CD4-positive, alpha-beta memory T cell (primary cell): ENCODE measurements around the gene AMBP. TPM values are rescaled to one million over a fixed set of nuclear protein-coding genes. Genes with fewer than 3 reads are reported as not detected.

Source experiments
- CTCF ChIA-PET: fragments of 350-600 bp; sonication (Branson Sonifier 250); formaldehyde crosslinking; loops from one replicate; lab custom pipeline; 2021; ENCODE audit warnings: inconsistent platforms; ENCODE audit not compliant: partially characterized antibody; lab: Charles Lee
- POLR2A ChIA-PET: fragments of 350-600 bp; sonication (Branson Sonifier 250); formaldehyde crosslinking; loops from one replicate; lab custom pipeline; 2021; ENCODE audit not compliant: partially characterized antibody; lab: Charles Lee
- DNase-seq, 5 donors: peaks; one replicate each; pipeline versions ENCODE4 v3.0.0 to v3.0.0-alpha.2; 2020 to 2022; ENCODE audit warnings: mixed read lengths in 1 of 5
- H3K27ac ChIP-seq: one replicate; pipeline ENCODE4 v1.7.0; 2013; ENCODE audit warnings: low read depth, low read length
- H3K27me3 ChIP-seq: 2 replicates; pipeline ENCODE4 v1.7.0; 2013; ENCODE audit warnings: mild to moderate bottlenecking, low read length, moderate library complexity; ENCODE audit not compliant: insufficient read depth
- H3K36me3 ChIP-seq: 2 replicates; pipeline ENCODE4 v1.7.0; 2013; ENCODE audit warnings: mild to moderate bottlenecking, low read length, moderate library complexity; ENCODE audit not compliant: insufficient read depth
- H3K4me1 ChIP-seq: 2 replicates; pipeline ENCODE4 v1.7.0; 2013; ENCODE audit warnings: mild to moderate bottlenecking, low read length, moderate library complexity; ENCODE audit not compliant: insufficient read depth
- H3K4me3 ChIP-seq, 2 donors: one replicate each; pipeline ENCODE4 v1.7.0; 2013; ENCODE audit warnings: low read length in 2 of 2, mild to moderate bottlenecking in 1 of 2
- H3K9me3 ChIP-seq, 2 donors: one replicate each; pipeline ENCODE4 v1.7.0; 2013; ENCODE audit warnings: low read length in 2 of 2, control low read depth in 1 of 2; ENCODE audit not compliant: control insufficient read depth in 1 of 2
- H3K27ac Mint-ChIP-seq, 7 donors: one replicate each; pipeline ENCODE4 v1.8.0; 2020 to 2021; ENCODE audit warnings: mixed read lengths in 7 of 7, mild to moderate bottlenecking in 6 of 7, inconsistent platforms in 3 of 7, moderate library complexity in 3 of 7
- H3K27me3 Mint-ChIP-seq, 2 donors: one replicate each; pipeline ENCODE4 v1.8.0; 2020 to 2021; ENCODE audit warnings: mixed read lengths in 2 of 2
- H3K36me3 Mint-ChIP-seq, 2 donors: one replicate each; pipeline ENCODE4 v1.8.0; 2020 to 2021; ENCODE audit warnings: mixed read lengths in 2 of 2, inconsistent platforms in 1 of 2, mild to moderate bottlenecking in 1 of 2
- H3K4me1 Mint-ChIP-seq, 4 donors: one replicate each; pipeline ENCODE4 v1.8.0; 2020 to 2021; ENCODE audit warnings: mixed read lengths in 4 of 4, mild to moderate bottlenecking in 1 of 4
- H3K4me3 Mint-ChIP-seq, 8 donors: one replicate each; pipeline ENCODE4 v1.8.0; 2020 to 2021; ENCODE audit warnings: mixed read lengths in 8 of 8, mild to moderate bottlenecking in 7 of 8, moderate library complexity in 6 of 8, inconsistent platforms in 3 of 8
- H3K9me3 Mint-ChIP-seq, 8 donors: one replicate each; pipeline ENCODE4 v1.8.0; 2020 to 2021; ENCODE audit warnings: mixed read lengths in 8 of 8, mild to moderate bottlenecking in 5 of 8, inconsistent platforms in 3 of 8, moderate library complexity in 1 of 8
- intact Hi-C: fragments of 100-400 bp; cut with micrococcal nuclease; formaldehyde crosslinking; loops from one replicate; pipeline ENCODE4 v1.15.1; 2023
- polyA plus RNA-seq, 2 donors: library from polyadenylated mRNA; unstranded; fragments of 300-500 nt; fragmentation: Illumina TruSeq; gene quantifications; one replicate each; pipeline ENCODE4 v1.2.3, GENCODE V29; 2021
- total RNA-seq, 2 experiments: library from RNA; stranded (reverse); gene quantifications; one replicate each; pipeline ENCODE4 v1.2.3, GENCODE V29; 2021

Gene AMBP
- total and polyA plus RNA-seq, 4 experiments from 2014 or later: not detected

GRCh38 chr9:114117614-114117995 is 39.5 kb upstream of the AMBP start:
- H3K27ac ChIP-seq: no peak overlapping the region
- H3K9me3 ChIP-seq: no peaks in the 10 kb centered on the region
- Mint-ChIP-seq H3K4me1 (peaks cover 0 to 1% (median 0%) of the 10 kb centered on the region in 4 donors), H3K4me3 (no peak overlapping the region), H3K36me3 (no peaks in the 10 kb centered on the region), H3K9me3 (peaks cover 0 to 2% (median 0%) of the 10 kb centered on the region in 8 donors), H3K27ac (no peak overlapping the region), H3K27me3 (peaks cover 17 to 29% of the 10 kb centered on the region in 2 donors)
- no peak overlapping the region for H3K4me3 ChIP-seq
- intact Hi-C loops: no loop called here
- H3K36me3 ChIP-seq: no peaks in the 10 kb centered on the region
- CTCF ChIA-PET: interaction anchor here (0.7 to 1.0 kb wide), 2 partner anchors 35 to 45 kb away, joined by 3 read pairs; no protein-coding TSS in a partner anchor
- H3K4me1 ChIP-seq: no peaks in the 10 kb centered on the region
- no peaks in the 10 kb centered on the region for H3K27me3 ChIP-seq
- no peak for DNase-seq
- POLR2A ChIA-PET: no interaction called here

GRCh38 chr9:114116126-114116747 is 38.1 kb upstream of the AMBP start:
- ChIA-PET CTCF (interaction anchor here (1.2 kb wide), 1 partner anchor 8 kb away, joined by 4 read pairs; no protein-coding TSS in a partner anchor), POLR2A (no interaction called here)
- H3K36me3 Mint-ChIP-seq: no peaks in the 10 kb centered on the region
- Histone ChIP-seq H3K4me1 (no peaks in the 10 kb centered on the region), H3K27ac (no peak overlapping the region), H3K36me3 (no peaks in the 10 kb centered on the region), H3K9me3 (no peaks in the 10 kb centered on the region), H3K4me3 (no peak overlapping the region), H3K27me3 (no peaks in the 10 kb centered on the region)
- peaks cover 0 to 1% (median 0%) of the 10 kb centered on the region in 4 donors for H3K4me1 Mint-ChIP-seq
- H3K27ac Mint-ChIP-seq: no peak overlapping the region
- no peak for DNase-seq
- H3K27me3 Mint-ChIP-seq: peaks cover 20 to 29% of the 10 kb centered on the region in 2 donors
- peaks cover 0 to 2% (median 0%) of the 10 kb centered on the region in 8 donors for H3K9me3 Mint-ChIP-seq
- intact Hi-C loops: no loop called here
- no peak overlapping the region for H3K4me3 Mint-ChIP-seq

GRCh38 chr9:114115654-114116125 is 37.6 kb upstream of the AMBP start:
- Mint-ChIP-seq H3K36me3 (no peaks in the 10 kb centered on the region), H3K4me3 (no peak overlapping the region), H3K9me3 (peaks cover 0 to 1% (median 0%) of the 10 kb centered on the region in 8 donors), H3K27ac (no peak overlapping the region), H3K4me1 (peaks cover 0 to 1% (median 0%) of the 10 kb centered on the region in 4 donors), H3K27me3 (peaks cover 19 to 29% of the 10 kb centered on the region in 2 donors)
- no peak overlapping the region for H3K4me3 ChIP-seq
- intact Hi-C loops: no loop called here
- H3K36me3 ChIP-seq: no peaks in the 10 kb centered on the region
- CTCF ChIA-PET: interaction anchor here (1.2 kb wide), 1 partner anchor 8 kb away, joined by 4 read pairs; no protein-coding TSS in a partner anchor
- POLR2A ChIA-PET: no interaction called here
- H3K27me3 ChIP-seq: no peaks in the 10 kb centered on the region
- H3K9me3 ChIP-seq: no peaks in the 10 kb centered on the region
- H3K4me1 ChIP-seq: no peaks in the 10 kb centered on the region
- no peak for DNase-seq
- H3K27ac ChIP-seq: no peak overlapping the region

- Mint-ChIP-seq H3K4me3 (no peak overlapping the region), H3K27me3 (peaks cover 17 to 29% of the 10 kb centered on the region in 2 donors), H3K27ac (no peak overlapping the region), H3K9me3 (no peaks in the 10 kb centered on the region), H3K4me1 (no peaks in the 10 kb centered on the region), H3K36me3 (no peaks in the 10 kb centered on the region)
- intact Hi-C loops: no loop called here
- Histone ChIP-seq H3K4me3 (no peak overlapping the region), H3K4me1 (no peaks in the 10 kb centered on the region), H3K9me3 (no peaks in the 10 kb centered on the region), H3K27ac (no peak overlapping the region), H3K36me3 (no peaks in the 10 kb centered on the region), H3K27me3 (no peaks in the 10 kb centered on the region)
- ChIA-PET POLR2A (no interaction called here), CTCF (no interaction called here)
- DNase-seq: no peak
Measured at GRCh38 chr9:114114364-114114763, 36.3 kb upstream of the AMBP start.

GRCh38 chr9:114112778-114113584 is 34.9 kb upstream of the AMBP start:
- ChIA-PET CTCF (interaction anchor here (1.9 kb wide), 1 partner anchor 10 kb away, joined by 4 read pairs; no protein-coding TSS in a partner anchor), POLR2A (no interaction called here)
- Histone ChIP-seq H3K27me3 (no peaks in the 10 kb centered on the region), H3K9me3 (no peaks in the 10 kb centered on the region), H3K4me1 (no peaks in the 10 kb centered on the region), H3K4me3 (no peak overlapping the region), H3K27ac (no peak overlapping the region), H3K36me3 (no peaks in the 10 kb centered on the region)
- no peak for DNase-seq
- no peak overlapping the region for H3K4me3 Mint-ChIP-seq
- H3K27ac Mint-ChIP-seq: no peak overlapping the region
- H3K9me3 Mint-ChIP-seq: no peaks in the 10 kb centered on the region
- peaks cover 16 to 25% of the 10 kb centered on the region in 2 donors for H3K27me3 Mint-ChIP-seq
- H3K36me3 Mint-ChIP-seq: no peaks in the 10 kb centered on the region
- intact Hi-C loops: no loop called here
- H3K4me1 Mint-ChIP-seq: no peaks in the 10 kb centered on the region

- H3K4me3 Mint-ChIP-seq: no peak overlapping the region
- H3K27ac ChIP-seq: no peak overlapping the region
- intact Hi-C loops: no loop called here
- DNase-seq: no peak
- H3K4me3 ChIP-seq: no peak overlapping the region
- H3K9me3 ChIP-seq: no peaks in the 10 kb centered on the region
- H3K9me3 Mint-ChIP-seq: no peaks in the 10 kb centered on the region
- CTCF ChIA-PET: interaction anchor here (0.9 to 1.9 kb wide), 2 partner anchors 9 to 30 kb away, joined by 3 to 4 read pairs; no protein-coding TSS in a partner anchor
- H3K36me3 Mint-ChIP-seq: no peaks in the 10 kb centered on the region
- H3K4me1 ChIP-seq: no peaks in the 10 kb centered on the region
- no peaks in the 10 kb centered on the region for H3K36me3 ChIP-seq
- POLR2A ChIA-PET: no interaction called here
- no peaks in the 10 kb centered on the region for H3K27me3 ChIP-seq
- H3K27ac Mint-ChIP-seq: no peak overlapping the region
- no peaks in the 10 kb centered on the region for H3K4me1 Mint-ChIP-seq
- H3K27me3 Mint-ChIP-seq: peaks cover 13 to 22% of the 10 kb centered on the region in 2 donors
Measured at GRCh38 chr9:114112325-114112724, 34.2 kb upstream of the AMBP start.

GRCh38 chr9:114110180-114110579 is 32.1 kb upstream of the AMBP start:
- Mint-ChIP-seq H3K9me3 (no peaks in the 10 kb centered on the region), H3K36me3 (no peaks in the 10 kb centered on the region), H3K4me1 (no peaks in the 10 kb centered on the region), H3K4me3 (no peak overlapping the region), H3K27me3 (peaks cover 7 to 20% of the 10 kb centered on the region in 2 donors), H3K27ac (no peak overlapping the region)
- no peak overlapping the region for H3K4me3 ChIP-seq
- CTCF ChIA-PET: interaction anchor here (1.6 to 3.7 kb wide), 3 partner anchors 10 to 27 kb away, joined by 3 to 27 read pairs (median 6); partner anchors contain the start of gene KIF12
- H3K27ac ChIP-seq: no peak overlapping the region
- no peak for DNase-seq
- no peaks in the 10 kb centered on the region for H3K36me3 ChIP-seq
- no peaks in the 10 kb centered on the region for H3K4me1 ChIP-seq
- H3K9me3 ChIP-seq: no peaks in the 10 kb centered on the region
- H3K27me3 ChIP-seq: no peaks in the 10 kb centered on the region
- intact Hi-C loops: no loop called here
- POLR2A ChIA-PET: no interaction called here
